CD14-positive monocyte (primary cell): ENCODE data around the gene MRTFB. TPM values are rescaled to one million over a fixed set of nuclear protein-coding genes. Genes with fewer than 3 reads are reported as not detected.

ENCODE experiments used
- DNase-seq, 3 donors: peaks; one replicate each; pipeline ENCODE4 v3.0.0-alpha.2; 2011 to 2022
- H2AFZ ChIP-seq: 2 replicates; pipeline ENCODE4 v1.6.0; 2012; ENCODE audit warnings: mild to moderate bottlenecking, low read depth, low read length, inconsistent platforms; ENCODE audit not compliant: insufficient read depth, poor library complexity, severe bottlenecking
- H3K27ac ChIP-seq, 2 donors: 1 replicate in 1 of 2; 2 replicates in 1 of 2; pipeline ENCODE4 v1.5.1; 2012 to 2013; ENCODE audit warnings: low read length in 2 of 2, control low read depth in 1 of 2, inconsistent platforms in 1 of 2, low read depth in 1 of 2, mild to moderate bottlenecking in 1 of 2
- H3K27me3 ChIP-seq, 2 donors: one replicate each; pipeline versions ENCODE4 v1.6.0 to v1.6.1; 2011 to 2013; ENCODE audit warnings: low read length in 2 of 2; ENCODE audit not compliant: control insufficient read depth in 2 of 2, insufficient read depth in 2 of 2
- H3K36me3 ChIP-seq, 2 donors: replicated peaks in 1 of 2; 1 replicate in 1 of 2; 2 replicates in 1 of 2; pipeline versions ENCODE4 v1.5.1 to v1.6.1; 2012 to 2013; ENCODE audit warnings: low read length in 2 of 2, control low read depth in 1 of 2, inconsistent platforms in 1 of 2, mild to moderate bottlenecking in 1 of 2; ENCODE audit not compliant: insufficient read depth in 2 of 2, control insufficient read depth in 1 of 2
- H3K4me1 ChIP-seq, 2 donors: 1 replicate in 1 of 2; 2 replicates in 1 of 2; pipeline versions ENCODE4 v1.5.1 to v1.6.1; 2012 to 2013; ENCODE audit warnings: low read length in 2 of 2, control low read depth in 1 of 2, inconsistent platforms in 1 of 2, mild to moderate bottlenecking in 1 of 2, moderate library complexity in 1 of 2; ENCODE audit not compliant: insufficient read depth in 2 of 2, control insufficient read depth in 1 of 2
- H3K4me2 ChIP-seq: replicated peaks from 2 replicates; pipeline ENCODE3; 2012; ENCODE audit warnings: low read length, moderate library complexity, mild to moderate bottlenecking; ENCODE audit not compliant: poor library complexity, severe bottlenecking; ENCODE audit errors: extremely low read depth
- H3K4me3 ChIP-seq, 3 experiments: fragments of 200-600 bp in 1 of 3; sonication (generic) in 1 of 3; replicated peaks in 1 of 3; 1 replicate in 2 of 3; 2 replicates in 1 of 3; pipeline ENCODE4 v1.5.1; 2011 to 2013; ENCODE audit warnings: low read length in 3 of 3, mild to moderate bottlenecking in 3 of 3, control low read depth in 2 of 3, low read depth in 2 of 3, inconsistent platforms in 1 of 3, moderate library complexity in 1 of 3
- H3K79me2 ChIP-seq: 2 replicates; pipeline ENCODE4 v1.6.0; 2012; ENCODE audit warnings: mild to moderate bottlenecking, control low read depth, inconsistent platforms, low read length, moderate library complexity; ENCODE audit not compliant: insufficient read depth
- H3K9ac ChIP-seq: 2 replicates; pipeline ENCODE4 v1.6.0; 2017; ENCODE audit warnings: low read length, mild to moderate bottlenecking; ENCODE audit not compliant: insufficient read depth, poor library complexity, severe bottlenecking
- H3K9me3 ChIP-seq, 2 donors: replicated peaks in 1 of 2; 1 replicate in 1 of 2; 2 replicates in 1 of 2; pipeline versions ENCODE4 v1.5.1 to v1.6.1; 2012 to 2013; ENCODE audit warnings: low read length in 2 of 2, control low read depth in 1 of 2; ENCODE audit not compliant: control insufficient read depth in 1 of 2, insufficient read depth in 1 of 2
- H4K20me1 ChIP-seq: 2 replicates; pipeline ENCODE4 v1.6.0; 2012; ENCODE audit warnings: mild to moderate bottlenecking, low read length, control low read depth, moderate library complexity; ENCODE audit not compliant: insufficient read depth
- H3K27ac Mint-ChIP-seq, 7 donors: one replicate each; pipeline ENCODE4 v1.8.0; 2020; ENCODE audit warnings: mild to moderate bottlenecking in 7 of 7, mixed read lengths in 7 of 7, moderate library complexity in 6 of 7, inconsistent platforms in 2 of 7
- H3K27me3 Mint-ChIP-seq, 3 donors: one replicate each; pipeline ENCODE4 v1.8.0; 2021 to 2022; ENCODE audit warnings: low read depth in 3 of 3, mild to moderate bottlenecking in 3 of 3, mixed read lengths in 3 of 3, moderate library complexity in 3 of 3, inconsistent platforms in 1 of 3
- H3K36me3 Mint-ChIP-seq, 2 donors: one replicate each; pipeline ENCODE4 v1.8.0; 2020; ENCODE audit warnings: mixed read lengths in 2 of 2, inconsistent platforms in 1 of 2, mild to moderate bottlenecking in 1 of 2
- H3K4me1 Mint-ChIP-seq: one replicate; pipeline ENCODE4 v1.8.0; 2020; ENCODE audit warnings: mild to moderate bottlenecking, mixed read lengths
- H3K4me3 Mint-ChIP-seq, 2 donors: one replicate each; pipeline ENCODE4 v1.8.0; 2020; ENCODE audit warnings: mild to moderate bottlenecking in 2 of 2, mixed read lengths in 2 of 2, moderate library complexity in 1 of 2
- H3K9me3 Mint-ChIP-seq, 7 donors: one replicate each; pipeline ENCODE4 v1.8.0; 2020 to 2022; ENCODE audit warnings: mixed read lengths in 7 of 7, mild to moderate bottlenecking in 6 of 7, moderate library complexity in 6 of 7, inconsistent platforms in 2 of 7
- WGBS: methylation state at CpG from one replicate; pipeline ENCODE4 v1.1.5; 2013; ENCODE audit warnings: missing lambda C conversion rate; ENCODE audit not compliant: insufficient coverage; 5-methylcytosine and 5-hydroxymethylcytosine counted together
- intact Hi-C, 2 donors: fragments of 100-400 bp; cut with micrococcal nuclease; formaldehyde crosslinking; loops; one replicate each; pipeline versions ENCODE4 v1.15.0 to v1.15.1; 2023
- polyA plus RNA-seq, 3 donors: library from polyadenylated mRNA; depleted of rRNA in 1 of 3; unstranded in 2 of 3; stranded (reverse) in 1 of 3; fragments of 300-500 nt in 2 of 3; fragments of >200 nt in 1 of 3; fragmentation: Illumina TruSeq in 2 of 3; gene quantifications; 1 replicate in 2 of 3; 2 replicates in 1 of 3; pipeline ENCODE4 v1.2.3, GENCODE V29; 2012 to 2021
- TF ChIP-seq, protein P1 (sequence below): fragments of 200-600 bp; IDR thresholded peaks from one replicate; pipeline ENCODE4 v1.8.0; 2022; ENCODE audit warnings: antibody characterized with exemption, mild to moderate bottlenecking

Gene MRTFB
- polyA plus RNA-seq, 3 donors = 0.69 to 1.4 (median 0.87) TPM

DNA sequence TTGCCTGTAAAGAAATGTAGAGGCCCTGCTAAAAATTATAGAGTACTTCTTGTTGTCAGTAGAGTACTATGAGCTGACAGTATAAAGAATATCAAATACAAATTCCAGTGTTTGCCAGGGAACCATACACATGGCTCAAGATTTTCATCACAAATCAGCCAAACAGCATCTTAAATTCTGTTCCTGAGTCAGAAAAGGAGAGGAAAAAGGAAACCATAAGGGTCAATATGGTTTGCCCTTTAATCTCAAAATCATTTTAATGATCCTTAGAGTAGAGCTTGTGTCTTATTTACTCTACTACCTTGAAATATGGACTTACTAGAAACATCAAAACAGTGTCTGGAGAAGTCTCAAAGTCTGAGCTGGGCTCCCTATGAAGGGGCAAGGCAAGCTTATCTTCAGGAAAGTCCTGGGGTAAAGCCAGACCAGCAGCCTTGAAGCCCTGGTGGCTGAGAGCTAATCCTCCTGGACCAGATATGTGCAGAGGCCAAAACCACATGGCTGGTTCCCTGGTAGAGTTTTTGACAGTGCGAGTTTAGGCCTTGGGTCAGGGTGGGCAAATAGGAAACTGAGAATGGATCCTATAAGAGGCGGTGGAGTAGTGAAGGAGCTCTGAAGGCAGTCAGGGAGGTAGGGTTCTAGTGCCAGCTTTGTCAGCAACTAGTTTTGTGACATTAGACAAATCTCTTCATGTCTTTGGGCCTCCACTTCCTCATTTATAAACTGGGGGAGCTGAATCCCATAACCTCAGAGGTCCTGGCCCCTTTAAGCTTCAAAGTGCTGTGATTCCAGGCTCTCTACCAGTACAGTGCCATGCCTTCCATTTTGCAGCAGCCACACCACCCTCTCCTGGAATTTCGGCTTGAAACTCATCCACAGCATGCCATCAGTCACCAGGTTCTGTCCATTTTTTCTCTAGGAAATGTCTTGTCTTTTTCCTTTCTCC, 38.9 kb downstream of the MRTFB start:
- TF ChIP-seq, protein P1, sequence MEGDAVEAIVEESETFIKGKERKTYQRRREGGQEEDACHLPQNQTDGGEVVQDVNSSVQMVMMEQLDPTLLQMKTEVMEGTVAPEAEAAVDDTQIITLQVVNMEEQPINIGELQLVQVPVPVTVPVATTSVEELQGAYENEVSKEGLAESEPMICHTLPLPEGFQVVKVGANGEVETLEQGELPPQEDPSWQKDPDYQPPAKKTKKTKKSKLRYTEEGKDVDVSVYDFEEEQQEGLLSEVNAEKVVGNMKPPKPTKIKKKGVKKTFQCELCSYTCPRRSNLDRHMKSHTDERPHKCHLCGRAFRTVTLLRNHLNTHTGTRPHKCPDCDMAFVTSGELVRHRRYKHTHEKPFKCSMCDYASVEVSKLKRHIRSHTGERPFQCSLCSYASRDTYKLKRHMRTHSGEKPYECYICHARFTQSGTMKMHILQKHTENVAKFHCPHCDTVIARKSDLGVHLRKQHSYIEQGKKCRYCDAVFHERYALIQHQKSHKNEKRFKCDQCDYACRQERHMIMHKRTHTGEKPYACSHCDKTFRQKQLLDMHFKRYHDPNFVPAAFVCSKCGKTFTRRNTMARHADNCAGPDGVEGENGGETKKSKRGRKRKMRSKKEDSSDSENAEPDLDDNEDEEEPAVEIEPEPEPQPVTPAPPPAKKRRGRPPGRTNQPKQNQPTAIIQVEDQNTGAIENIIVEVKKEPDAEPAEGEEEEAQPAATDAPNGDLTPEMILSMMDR = no peak
- intact Hi-C loops = no loop called here
- Mint-ChIP-seq H3K4me3 (no peak overlapping the region), H3K9me3 (no peaks in the 10 kb centered on the region), H3K4me1 (peaks cover 3% of the 10 kb centered on the region), H3K27me3 (peaks cover 0 to 2% (median 2%) of the 10 kb centered on the region in 3 donors), H3K27ac (no peak overlapping the region), H3K36me3 (no peaks in the 10 kb centered on the region)
- H3K27me3 ChIP-seq = no peaks in the 10 kb centered on the region
- H2AFZ ChIP-seq = no peak overlapping the region
- H3K9me3 ChIP-seq = no peaks in the 10 kb centered on the region
- H3K36me3 ChIP-seq = no peaks in the 10 kb centered on the region
- no peaks in the 10 kb centered on the region for H3K79me2 ChIP-seq
- no peak overlapping the region for H3K9ac ChIP-seq
- no peaks in the 10 kb centered on the region for H4K20me1 ChIP-seq
- H3K4me3 ChIP-seq = no peak overlapping the region
- 87% methylated on average over 3 of the region's 3 CpGs for WGBS
- H3K4me2 ChIP-seq = no peak overlapping the region
- no peak for DNase-seq
- H3K27ac ChIP-seq = no peak overlapping the region
- H3K4me1 ChIP-seq = no peaks in the 10 kb centered on the region

DNA sequence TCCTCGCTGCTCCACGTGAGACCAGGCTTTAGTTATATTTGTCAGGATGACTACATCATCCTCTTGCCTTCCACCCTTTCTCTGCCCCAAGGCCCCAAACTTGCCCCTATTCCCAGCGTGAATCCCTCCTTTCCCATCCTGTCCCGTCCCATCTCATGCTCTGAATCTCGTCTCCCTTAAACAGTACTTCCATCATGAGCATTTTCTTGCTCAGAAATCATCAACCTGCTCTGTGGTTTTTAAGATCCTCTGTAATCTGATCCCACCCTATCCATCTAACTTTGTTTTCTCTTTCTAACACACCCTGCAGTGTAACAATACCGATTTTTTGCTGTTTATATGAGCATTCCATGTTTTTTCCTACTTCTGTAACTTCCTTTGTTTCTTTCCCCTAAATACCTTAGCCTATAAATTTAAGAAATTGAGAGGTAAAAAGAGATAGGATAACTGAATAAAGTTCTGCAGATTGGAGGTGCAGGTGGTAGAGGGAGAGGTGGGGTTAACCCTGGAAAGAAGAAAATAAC, 39.7 kb downstream of the MRTFB start:
- Mint-ChIP-seq H3K9me3 (no peaks in the 10 kb centered on the region), H3K4me1 (peaks cover 3% of the 10 kb centered on the region), H3K36me3 (no peaks in the 10 kb centered on the region), H3K27me3 (peaks cover 0 to 2% (median 2%) of the 10 kb centered on the region in 3 donors), H3K27ac (no peak overlapping the region), H3K4me3 (no peak overlapping the region)
- no peak for DNase-seq
- no peak overlapping the region for H3K4me2 ChIP-seq
- no peak overlapping the region for H3K4me3 ChIP-seq
- intact Hi-C loops = no loop called here
- no peaks in the 10 kb centered on the region for H3K27me3 ChIP-seq
- no peak overlapping the region for H3K9ac ChIP-seq
- 91% methylated on average over 5 of the region's 6 CpGs for WGBS
- no peak overlapping the region for H2AFZ ChIP-seq
- H3K79me2 ChIP-seq = no peaks in the 10 kb centered on the region
- H3K4me1 ChIP-seq = no peaks in the 10 kb centered on the region
- H3K9me3 ChIP-seq = no peaks in the 10 kb centered on the region
- no peak overlapping the region for H3K27ac ChIP-seq
- TF ChIP-seq, protein P1 = no peak
- H3K36me3 ChIP-seq = no peaks in the 10 kb centered on the region
- H4K20me1 ChIP-seq = no peaks in the 10 kb centered on the region
